WTC11 (cell line): ENCODE measurements around the gene KLHDC4. TPM values are rescaled to one million over a fixed set of nuclear protein-coding genes. Genes with fewer than 3 reads are reported as not detected.

Source experiments
- ATAC-seq: fragments of 200-7000 bp; cut with Tn5 transposase; 2 replicates; pipeline ENCODE4 v1.10.0; 2021; ENCODE audit warnings: mild to moderate bottlenecking, moderate library complexity
- CTCF ChIA-PET: fragments of 300-600 bp; sonication (Branson Sonifier 250); formaldehyde crosslinking; loops from one replicate; lab custom pipeline; 2021; ENCODE audit warnings: antibody characterized with exemption; lab: Charles Lee
- POLR2A ChIA-PET: fragments of 350-600 bp; sonication (Branson Sonifier 250); formaldehyde crosslinking; loops from one replicate; lab custom pipeline; 2021; ENCODE audit warnings: antibody characterized with exemption; lab: Charles Lee
- DNase-seq: peaks from one replicate; pipeline ENCODE4 v3.0.0; 2021; ENCODE audit warnings: low spot score
- H3K27ac Mint-ChIP-seq: 2 replicates; pipeline ENCODE4 v1.8.0; 2021; ENCODE audit warnings: mixed read lengths
- H3K27me3 Mint-ChIP-seq: 2 replicates; pipeline ENCODE4 v1.8.0; 2021; ENCODE audit warnings: low read depth, mild to moderate bottlenecking, moderate library complexity, mixed read lengths
- H3K36me3 Mint-ChIP-seq: 2 replicates; pipeline ENCODE4 v1.8.0; 2021; ENCODE audit warnings: mixed read lengths
- H3K4me1 Mint-ChIP-seq: 2 replicates; pipeline ENCODE4 v1.8.0; 2022; ENCODE audit warnings: mixed read lengths
- H3K4me3 Mint-ChIP-seq: 2 replicates; pipeline ENCODE4 v1.8.0; 2021; ENCODE audit warnings: mild to moderate bottlenecking, moderate library complexity, mixed read lengths
- H3K9me3 Mint-ChIP-seq: 2 replicates; pipeline ENCODE4 v1.8.0; 2021; ENCODE audit warnings: mixed read lengths
- EMX1 ChIP-seq: fragments of 250-450 bp; sonication (Bioruptor Pico); IDR thresholded peaks from 2 replicates; pipeline ENCODE4 v1.8.0; 2021; ENCODE audit warnings: mild to moderate bottlenecking
- GRHL2 ChIP-seq: fragments of 250-450 bp; sonication (Bioruptor Pico); IDR thresholded peaks from 2 replicates; pipeline ENCODE4 v1.8.0; 2022; ENCODE audit warnings: mild to moderate bottlenecking, moderate library complexity; ENCODE audit not compliant: insufficient replicate concordance, severe bottlenecking
- JAZF1 ChIP-seq: fragments of 250-450 bp; sonication (Bioruptor Pico); IDR thresholded peaks from 2 replicates; pipeline ENCODE4 v1.9.0; 2021; ENCODE audit warnings: moderate library complexity, mild to moderate bottlenecking, inconsistent platforms
- NFATC4 ChIP-seq: fragments of 250-450 bp; sonication (Bioruptor Pico); IDR thresholded peaks from 2 replicates; pipeline ENCODE4 v1.9.0; 2021; ENCODE audit warnings: mild to moderate bottlenecking
- NFE2L1 ChIP-seq: sonication (generic); formaldehyde crosslinking; IDR thresholded peaks from 2 replicates; pipeline ENCODE4 v1.8.1; 2023; ENCODE audit warnings: missing genetic modification reagents
- NR2C2 ChIP-seq: sonication (generic); formaldehyde crosslinking; IDR thresholded peaks from 2 replicates; pipeline ENCODE4 v1.8.0; 2022; ENCODE audit warnings: mild to moderate bottlenecking, missing genetic modification reagents
- SMAD4 ChIP-seq: sonication (generic); formaldehyde crosslinking; IDR thresholded peaks from 2 replicates; pipeline ENCODE4 v1.8.0; 2022; ENCODE audit warnings: mild to moderate bottlenecking, missing genetic modification reagents
- TCF7 ChIP-seq: sonication (generic); formaldehyde crosslinking; IDR thresholded peaks from 2 replicates; pipeline ENCODE4 v1.8.0; 2022; ENCODE audit warnings: mild to moderate bottlenecking, low read depth, missing genetic modification reagents, moderate library complexity
- ZNF263 ChIP-seq: sonication (generic); formaldehyde crosslinking; IDR thresholded peaks from 2 replicates; pipeline ENCODE4 v1.8.1; 2022; ENCODE audit warnings: low read depth, mild to moderate bottlenecking, moderate library complexity, missing genetic modification reagents
- ZNF671 ChIP-seq: fragments of 250-450 bp; sonication (Bioruptor Pico); IDR thresholded peaks from 2 replicates; pipeline ENCODE4 v1.8.0; 2021; ENCODE audit warnings: mild to moderate bottlenecking
- total RNA-seq: library from RNA; stranded (reverse); gene quantifications from 3 replicates; pipeline ENCODE4 v1.2.3, GENCODE V29; 2021
- TF ChIP-seq, protein P1 (sequence below): sonication (generic); formaldehyde crosslinking; IDR thresholded peaks from 2 replicates; pipeline ENCODE4 v1.8.1; 2022; ENCODE audit warnings: missing genetic modification reagents, borderline replicate concordance
- TF ChIP-seq, protein P2 (sequence below): fragments of 250-450 bp; sonication (Bioruptor Pico); IDR thresholded peaks from 2 replicates; pipeline ENCODE4 v1.9.0; 2021; ENCODE audit warnings: mild to moderate bottlenecking, borderline replicate concordance
- TF ChIP-seq, protein P3 (sequence below): fragments of 250-450 bp; sonication (Bioruptor Pico); conservative IDR thresholded peaks from 2 replicates; pipeline ENCODE4 v1.9.0; 2021; ENCODE audit warnings: mild to moderate bottlenecking
- TF ChIP-seq, protein P4 (sequence below): sonication (generic); formaldehyde crosslinking; IDR thresholded peaks from 2 replicates; pipeline ENCODE4 v1.8.0; 2023; ENCODE audit warnings: mild to moderate bottlenecking, missing genetic modification reagents

The KLHDC4 gene
- total RNA-seq, 1 experiment from 2014 or later, result 63.6 TPM

DNA sequence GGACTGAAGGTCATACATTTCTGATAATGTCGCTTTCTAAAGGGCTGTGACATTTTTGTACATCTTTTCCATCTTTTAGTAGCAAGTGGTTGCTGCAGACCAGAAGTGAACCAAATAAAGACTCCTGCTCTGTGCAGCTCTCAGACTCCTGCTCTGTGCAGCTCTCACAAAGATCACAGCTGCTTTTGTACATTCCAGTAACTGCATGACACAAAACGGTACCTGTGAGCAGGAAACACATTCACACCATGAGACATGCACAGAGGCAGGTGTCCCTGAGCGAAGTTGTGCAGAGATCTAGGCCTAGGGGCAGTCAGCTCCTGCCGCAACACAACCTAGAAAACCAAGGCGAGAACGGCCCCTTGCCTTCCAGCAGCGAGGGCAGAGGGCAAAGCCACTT lies 67.5 kb downstream of the KLHDC4 start:
- Mint-ChIP-seq H3K27me3 (no peaks in the 10 kb centered on the region), H3K9me3 (no peaks in the 10 kb centered on the region), H3K4me1 (no peaks in the 10 kb centered on the region), H3K27ac (peak overlapping the region; percentile 52), H3K36me3 (peaks cover 20% of the 10 kb centered on the region), H3K4me3 (no peak overlapping the region)
- TF ChIP-seq ZNF671 (CRISPR knock-in tag) (no peak), GRHL2 (CRISPR knock-in tag) (no peak), NR2C2 (no peak), ZNF263 (no peak)
- TF ChIP-seq, protein P1, sequence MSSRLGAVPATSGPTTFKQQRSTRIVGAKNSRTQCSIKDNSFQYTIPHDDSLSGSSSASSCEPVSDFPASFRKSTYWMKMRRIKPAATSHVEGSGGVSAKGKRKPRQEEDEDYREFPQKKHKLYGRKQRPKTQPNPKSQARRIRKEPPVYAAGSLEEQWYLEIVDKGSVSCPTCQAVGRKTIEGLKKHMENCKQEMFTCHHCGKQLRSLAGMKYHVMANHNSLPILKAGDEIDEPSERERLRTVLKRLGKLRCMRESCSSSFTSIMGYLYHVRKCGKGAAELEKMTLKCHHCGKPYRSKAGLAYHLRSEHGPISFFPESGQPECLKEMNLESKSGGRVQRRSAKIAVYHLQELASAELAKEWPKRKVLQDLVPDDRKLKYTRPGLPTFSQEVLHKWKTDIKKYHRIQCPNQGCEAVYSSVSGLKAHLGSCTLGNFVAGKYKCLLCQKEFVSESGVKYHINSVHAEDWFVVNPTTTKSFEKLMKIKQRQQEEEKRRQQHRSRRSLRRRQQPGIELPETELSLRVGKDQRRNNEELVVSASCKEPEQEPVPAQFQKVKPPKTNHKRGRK (CRISPR knock-in tag), result no peak
- ATAC-seq (no peak), DNase-seq (no peak)
- CTCF ChIA-PET, result no interaction called here
- POLR2A ChIA-PET, result no interaction called here

DNA sequence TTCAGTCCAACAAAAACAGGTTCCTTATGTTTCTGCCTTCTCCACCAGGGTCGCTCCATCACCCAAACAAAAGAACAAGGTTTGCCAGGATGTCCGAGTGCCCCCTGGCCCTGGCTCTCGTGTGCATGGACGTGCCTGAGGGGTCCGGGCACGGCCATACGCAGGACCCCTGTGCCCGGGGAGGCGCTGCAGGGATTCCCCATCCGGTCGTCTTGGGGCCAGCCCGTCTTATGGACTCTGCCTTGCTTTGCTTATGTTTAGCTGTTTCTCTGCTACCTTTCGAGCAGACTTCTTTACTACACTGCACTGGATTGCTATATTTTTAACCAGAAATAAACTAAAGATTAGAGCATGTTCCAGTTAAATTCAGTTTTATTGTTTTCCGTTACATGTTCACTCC lies 68.0 kb downstream of the KLHDC4 start:
- ChIA-PET POLR2A (no interaction called here), CTCF (no interaction called here)
- H3K27me3 Mint-ChIP-seq, result no peaks in the 10 kb centered on the region
- H3K4me3 Mint-ChIP-seq, result no peak overlapping the region
- H3K9me3 Mint-ChIP-seq, result no peaks in the 10 kb centered on the region
- H3K4me1 Mint-ChIP-seq, result no peaks in the 10 kb centered on the region
- DNase-seq (no peak), ATAC-seq (no peak)
- TF ChIP-seq SMAD4 (no peak), NFE2L1 (no peak), EMX1 (CRISPR knock-in tag) (no peak), JAZF1 (CRISPR knock-in tag) (no peak), TCF7 (CRISPR knock-in tag) (no peak), NFATC4 (CRISPR knock-in tag) (no peak)
- TF ChIP-seq, protein P2, sequence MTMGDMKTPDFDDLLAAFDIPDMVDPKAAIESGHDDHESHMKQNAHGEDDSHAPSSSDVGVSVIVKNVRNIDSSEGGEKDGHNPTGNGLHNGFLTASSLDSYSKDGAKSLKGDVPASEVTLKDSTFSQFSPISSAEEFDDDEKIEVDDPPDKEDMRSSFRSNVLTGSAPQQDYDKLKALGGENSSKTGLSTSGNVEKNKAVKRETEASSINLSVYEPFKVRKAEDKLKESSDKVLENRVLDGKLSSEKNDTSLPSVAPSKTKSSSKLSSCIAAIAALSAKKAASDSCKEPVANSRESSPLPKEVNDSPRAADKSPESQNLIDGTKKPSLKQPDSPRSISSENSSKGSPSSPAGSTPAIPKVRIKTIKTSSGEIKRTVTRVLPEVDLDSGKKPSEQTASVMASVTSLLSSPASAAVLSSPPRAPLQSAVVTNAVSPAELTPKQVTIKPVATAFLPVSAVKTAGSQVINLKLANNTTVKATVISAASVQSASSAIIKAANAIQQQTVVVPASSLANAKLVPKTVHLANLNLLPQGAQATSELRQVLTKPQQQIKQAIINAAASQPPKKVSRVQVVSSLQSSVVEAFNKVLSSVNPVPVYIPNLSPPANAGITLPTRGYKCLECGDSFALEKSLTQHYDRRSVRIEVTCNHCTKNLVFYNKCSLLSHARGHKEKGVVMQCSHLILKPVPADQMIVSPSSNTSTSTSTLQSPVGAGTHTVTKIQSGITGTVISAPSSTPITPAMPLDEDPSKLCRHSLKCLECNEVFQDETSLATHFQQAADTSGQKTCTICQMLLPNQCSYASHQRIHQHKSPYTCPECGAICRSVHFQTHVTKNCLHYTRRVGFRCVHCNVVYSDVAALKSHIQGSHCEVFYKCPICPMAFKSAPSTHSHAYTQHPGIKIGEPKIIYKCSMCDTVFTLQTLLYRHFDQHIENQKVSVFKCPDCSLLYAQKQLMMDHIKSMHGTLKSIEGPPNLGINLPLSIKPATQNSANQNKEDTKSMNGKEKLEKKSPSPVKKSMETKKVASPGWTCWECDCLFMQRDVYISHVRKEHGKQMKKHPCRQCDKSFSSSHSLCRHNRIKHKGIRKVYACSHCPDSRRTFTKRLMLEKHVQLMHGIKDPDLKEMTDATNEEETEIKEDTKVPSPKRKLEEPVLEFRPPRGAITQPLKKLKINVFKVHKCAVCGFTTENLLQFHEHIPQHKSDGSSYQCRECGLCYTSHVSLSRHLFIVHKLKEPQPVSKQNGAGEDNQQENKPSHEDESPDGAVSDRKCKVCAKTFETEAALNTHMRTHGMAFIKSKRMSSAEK (CRISPR knock-in tag), result no peak
- TF ChIP-seq, protein P3, sequence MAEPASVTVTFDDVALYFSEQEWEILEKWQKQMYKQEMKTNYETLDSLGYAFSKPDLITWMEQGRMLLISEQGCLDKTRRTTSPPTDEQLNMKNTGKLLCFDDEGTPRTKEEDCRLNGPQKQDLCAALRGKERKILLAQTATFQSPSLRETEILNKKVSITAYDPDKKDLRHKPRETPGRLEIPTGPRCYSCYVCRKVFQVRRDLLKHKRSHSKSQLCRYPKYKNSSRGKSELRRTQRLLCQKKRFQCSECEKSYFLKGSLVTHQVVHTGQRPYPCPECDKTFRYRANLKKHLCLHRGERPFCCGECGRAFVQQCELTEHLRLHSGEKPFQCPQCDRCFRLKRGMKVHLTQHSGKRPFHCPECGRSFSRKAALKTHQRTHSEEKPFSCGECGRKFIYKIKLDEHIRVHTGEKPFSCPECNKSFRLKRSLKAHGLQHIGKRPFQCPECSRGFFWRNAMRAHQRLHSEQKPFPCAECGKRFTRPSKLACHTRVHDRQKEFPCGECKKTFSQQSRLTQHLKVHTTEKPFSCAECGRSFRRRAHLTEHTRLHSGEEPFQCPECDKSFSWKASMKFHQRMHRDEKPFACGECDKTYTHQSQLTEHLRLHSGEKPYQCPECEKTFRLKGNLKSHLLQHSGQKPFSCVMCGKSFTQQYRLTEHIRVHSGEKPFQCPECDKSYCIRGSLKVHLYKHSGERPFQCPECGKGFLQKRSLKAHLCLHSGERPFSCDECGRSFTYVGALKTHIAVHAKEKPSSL, result no peak
- TF ChIP-seq, protein P4, sequence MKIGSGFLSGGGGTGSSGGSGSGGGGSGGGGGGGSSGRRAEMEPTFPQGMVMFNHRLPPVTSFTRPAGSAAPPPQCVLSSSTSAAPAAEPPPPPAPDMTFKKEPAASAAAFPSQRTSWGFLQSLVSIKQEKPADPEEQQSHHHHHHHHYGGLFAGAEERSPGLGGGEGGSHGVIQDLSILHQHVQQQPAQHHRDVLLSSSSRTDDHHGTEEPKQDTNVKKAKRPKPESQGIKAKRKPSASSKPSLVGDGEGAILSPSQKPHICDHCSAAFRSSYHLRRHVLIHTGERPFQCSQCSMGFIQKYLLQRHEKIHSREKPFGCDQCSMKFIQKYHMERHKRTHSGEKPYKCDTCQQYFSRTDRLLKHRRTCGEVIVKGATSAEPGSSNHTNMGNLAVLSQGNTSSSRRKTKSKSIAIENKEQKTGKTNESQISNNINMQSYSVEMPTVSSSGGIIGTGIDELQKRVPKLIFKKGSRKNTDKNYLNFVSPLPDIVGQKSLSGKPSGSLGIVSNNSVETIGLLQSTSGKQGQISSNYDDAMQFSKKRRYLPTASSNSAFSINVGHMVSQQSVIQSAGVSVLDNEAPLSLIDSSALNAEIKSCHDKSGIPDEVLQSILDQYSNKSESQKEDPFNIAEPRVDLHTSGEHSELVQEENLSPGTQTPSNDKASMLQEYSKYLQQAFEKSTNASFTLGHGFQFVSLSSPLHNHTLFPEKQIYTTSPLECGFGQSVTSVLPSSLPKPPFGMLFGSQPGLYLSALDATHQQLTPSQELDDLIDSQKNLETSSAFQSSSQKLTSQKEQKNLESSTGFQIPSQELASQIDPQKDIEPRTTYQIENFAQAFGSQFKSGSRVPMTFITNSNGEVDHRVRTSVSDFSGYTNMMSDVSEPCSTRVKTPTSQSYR, result no peak
- H3K36me3 Mint-ChIP-seq, result peaks cover 18% of the 10 kb centered on the region
- H3K27ac Mint-ChIP-seq, result no peak overlapping the region; the same call in 1 of the 2 replicates
